Bone marrow (tissue), 2 donors: ENCODE results near the gene ZNF3.

ENCODE experiments used
- DNase-seq, 2 donors: peaks; one replicate each; lab custom pipeline; 2025; lab: John Stamatoyannopoulos, UW

The ZNF3 gene

GRCh38 chr7:100109521-100110163 lies 28.1 kb upstream of the ZNF3 start:
- no peak for DNase-seq

GRCh38 chr7:100107890-100108289 lies 26.4 kb upstream of the ZNF3 start:
- no peak for DNase-seq

GRCh38 chr7:100107125-100107737 lies 25.7 kb upstream of the ZNF3 start:
- DNase-seq: no peak

GRCh38 chr7:100106633-100107032 lies 25.1 kb upstream of the ZNF3 start:
- DNase-seq: no peak

GRCh38 chr7:100105534-100105933 lies 24.0 kb upstream of the ZNF3 start:
- DNase-seq: no peak

- DNase-seq: no peak
Observed at GRCh38 chr7:100102950-100103840, 21.7 kb upstream of the ZNF3 start.

- DNase-seq: peak; percentile 93 to 95
Observed at GRCh38 chr7:100101016-100101862, 19.7 kb upstream of the ZNF3 start, which contains the start of the genes AP4M1 and MCM7. Gene AP4M1 (plus strand): TSS chr7:100101643. CDS start chr7:100101715, 72 bp downstream. Gene MCM7 (minus strand): TSS chr7:100101397. CDS start chr7:100101294, 103 bp downstream.

- peak; percentile 65 to 88 for DNase-seq
Observed at GRCh38 chr7:100100420-100101015, 19.0 kb upstream of the ZNF3 start.

GRCh38 chr7:100099452-100099851 lies 17.9 kb upstream of the ZNF3 start:
- DNase-seq: no peak

- no peak for DNase-seq
Observed at GRCh38 chr7:100098913-100099312, 17.4 kb upstream of the ZNF3 start.

GRCh38 chr7:100095704-100096103 lies 14.2 kb upstream of the ZNF3 start:
- DNase-seq: no peak

GRCh38 chr7:100095289-100095688 lies 13.8 kb upstream of the ZNF3 start:
- DNase-seq: no peak

- no peak for DNase-seq
Observed at GRCh38 chr7:100093925-100094486, 12.5 kb upstream of the ZNF3 start.

GRCh38 chr7:100093498-100093897 lies 12.0 kb upstream of the ZNF3 start:
- no peak for DNase-seq

GRCh38 chr7:100093054-100093453 lies 11.5 kb upstream of the ZNF3 start:
- no peak for DNase-seq

- DNase-seq: no peak
Observed at GRCh38 chr7:100091411-100092181, 10.1 kb upstream of the ZNF3 start.

GRCh38 chr7:100090527-100091410 lies 9.2 kb upstream of the ZNF3 start:
- no peak for DNase-seq

GRCh38 chr7:100089458-100090196 lies 8.1 kb upstream of the ZNF3 start:
- no peak for DNase-seq
